SW480 (cell line): ENCODE results near the gene HIVEP3.
A peak's percentile ranks its signal among the peaks of the same experiment; 100 is the strongest.

Source experiments
- DNase-seq: peaks from one replicate; pipeline ENCODE4 v3.0.0-alpha.2; 2016; ENCODE audit warnings: low spot score

HIVEP3 gene

GRCh38 chr1:41784531-41785274, 134.0 kb downstream of the HIVEP3 start:
- no peak for DNase-seq

GRCh38 chr1:41783189-41783639, 135.5 kb downstream of the HIVEP3 start:
- peak; percentile 98 for DNase-seq

GRCh38 chr1:41780916-41781315, 137.8 kb downstream of the HIVEP3 start:
- no peak for DNase-seq

GRCh38 chr1:41780322-41780721, 138.4 kb downstream of the HIVEP3 start:
- no peak for DNase-seq

GRCh38 chr1:41779360-41779759, 139.4 kb downstream of the HIVEP3 start:
- DNase-seq: no peak

- no peak for DNase-seq
Observed at GRCh38 chr1:41777695-41778094, 141.0 kb downstream of the HIVEP3 start.

GRCh38 chr1:41776891-41777441, 141.8 kb downstream of the HIVEP3 start:
- DNase-seq: no peak

GRCh38 chr1:41775956-41776585, 142.7 kb downstream of the HIVEP3 start:
- no peak for DNase-seq

- DNase-seq: no peak
Observed at GRCh38 chr1:41774471-41774990, 144.2 kb downstream of the HIVEP3 start.

- DNase-seq: no peak
Observed at GRCh38 chr1:41773842-41774241, 144.9 kb downstream of the HIVEP3 start.

GRCh38 chr1:41773144-41773591, 145.6 kb downstream of the HIVEP3 start:
- DNase-seq: no peak

- no peak for DNase-seq
Observed at GRCh38 chr1:41769068-41769467, 149.7 kb downstream of the HIVEP3 start.

GRCh38 chr1:41768583-41768982, 150.1 kb downstream of the HIVEP3 start:
- DNase-seq: no peak

GRCh38 chr1:41767534-41768525, 150.9 kb downstream of the HIVEP3 start:
- DNase-seq: no peak

- DNase-seq: no peak
Observed at GRCh38 chr1:41766546-41766945, 152.2 kb downstream of the HIVEP3 start.

GRCh38 chr1:41766041-41766440, 152.7 kb downstream of the HIVEP3 start:
- no peak for DNase-seq

GRCh38 chr1:41765152-41765551, 153.6 kb downstream of the HIVEP3 start:
- no peak for DNase-seq

GRCh38 chr1:41764656-41765055, 154.1 kb downstream of the HIVEP3 start:
- no peak for DNase-seq

GRCh38 chr1:41762777-41763176, 155.9 kb downstream of the HIVEP3 start:
- DNase-seq: no peak

GRCh38 chr1:41762251-41762650, 156.5 kb downstream of the HIVEP3 start:
- no peak for DNase-seq

- DNase-seq: no peak
Observed at GRCh38 chr1:41758904-41759548, 159.7 kb downstream of the HIVEP3 start.
